GM18951 (cell line): ENCODE data around the gene ALDH3A1.

ENCODE experiments used
- POLR2A ChIP-seq: IDR thresholded peaks from 4 replicates; pipeline ENCODE4 v1.6.1; 2011; ENCODE audit warnings: mild to moderate bottlenecking; ENCODE audit not compliant: insufficient read length, insufficient read depth; ENCODE audit errors: extremely low read depth
- in situ Hi-C: fragments of 300-500 bp; cut with MboI; formaldehyde crosslinking; loops from one replicate; pipeline ENCODE4 v1.12.0; 2022; ENCODE audit warnings: low sequenced_read_pairs, mixed read lengths, inconsistent platforms; ENCODE audit not compliant: unreplicated experiment

ALDH3A1 gene

GRCh38 chr17:19747829-19748806 lies at the start of gene ALDH3A1:
Gene ALDH3A1, minus strand, starts transcription at chr17:19748298. Its CDS starts 3,169 bp downstream, at chr17:19745129.
- in situ Hi-C loops: no loop called here
- no peak for TF ChIP-seq POLR2A

GRCh38 chr17:19796457-19796856 lies 48.4 kb upstream of the ALDH3A1 start:
- TF ChIP-seq POLR2A: no peak
- in situ Hi-C loops: no loop called here

- in situ Hi-C loops: no loop called here
- no peak for TF ChIP-seq POLR2A
Measured at GRCh38 chr17:19791918-19792550, 43.9 kb upstream of the ALDH3A1 start.

GRCh38 chr17:19787733-19788357 lies 39.7 kb upstream of the ALDH3A1 start:
- no peak for TF ChIP-seq POLR2A
- in situ Hi-C loops: no loop called here

GRCh38 chr17:19785854-19786253 lies 37.8 kb upstream of the ALDH3A1 start:
- TF ChIP-seq POLR2A: no peak
- in situ Hi-C loops: no loop called here

GRCh38 chr17:19781488-19782458 lies 33.7 kb upstream of the ALDH3A1 start:
- in situ Hi-C loops: no loop called here
- no peak for TF ChIP-seq POLR2A

- in situ Hi-C loops: no loop called here
Measured at GRCh38 chr17:19780846-19781245, 32.7 kb upstream of the ALDH3A1 start.

GRCh38 chr17:19773534-19773933 lies 25.4 kb upstream of the ALDH3A1 start:
- in situ Hi-C loops: loop anchor here (25.0 kb wide), 1 partner anchor 411 kb away; the partner anchor contains the start of gene B9D1
- no peak for TF ChIP-seq POLR2A

More at GRCh38 chr17:19780846-19781245, 32.7 kb upstream of the ALDH3A1 start:
- TF ChIP-seq POLR2A: no peak

GRCh38 chr17:19771971-19772630 lies 24.0 kb upstream of the ALDH3A1 start:
- in situ Hi-C loops: loop anchor here (25.0 kb wide), 1 partner anchor 410 kb away; the partner anchor contains the start of gene B9D1
- TF ChIP-seq POLR2A: no peak

- in situ Hi-C loops: loop anchor here (25.0 kb wide), 1 partner anchor 409 kb away; the partner anchor contains the start of gene B9D1
- TF ChIP-seq POLR2A: no peak
Measured at GRCh38 chr17:19770985-19771735, 23.1 kb upstream of the ALDH3A1 start.

- in situ Hi-C loops: loop anchor here (10.0 to 25.0 kb wide), 2 partner anchors 255 to 408 kb away; partner anchors contain the start of gene B9D1
- TF ChIP-seq POLR2A: no peak
Measured at GRCh38 chr17:19769946-19770652, 22.0 kb upstream of the ALDH3A1 start.
